HG03108 (cell line): ENCODE measurements around the gene TRIM41.
"Not testable (repeated sequence)": the region's sequence is repeated elsewhere in the genome, so short reads cannot be mapped to it uniquely, and the experiment has no call there.

ENCODE experiments used
- ATAC-seq: cut with Tn5 transposase; IDR thresholded peaks from one replicate; pipeline ENCODE4 v1.9.1; 2021; ENCODE audit warnings: moderate library complexity; ENCODE audit not compliant: unreplicated experiment

Gene TRIM41

GRCh38 chr5:181210148-181210547 is 12.9 kb upstream of the TRIM41 start:
- ATAC-seq = not testable (repeated sequence)

GRCh38 chr5:181210698-181211097 is 12.4 kb upstream of the TRIM41 start:
- ATAC-seq = not testable (repeated sequence)

- ATAC-seq = no peak
Observed at GRCh38 chr5:181211208-181211607, 11.9 kb upstream of the TRIM41 start.

GRCh38 chr5:181212080-181212479 is 11.0 kb upstream of the TRIM41 start:
- ATAC-seq = no peak

- no peak for ATAC-seq
Observed at GRCh38 chr5:181212934-181213333, 10.1 kb upstream of the TRIM41 start.

- not testable (repeated sequence) for ATAC-seq
Observed at GRCh38 chr5:181214249-181214648, 8.8 kb upstream of the TRIM41 start.

GRCh38 chr5:181215997-181216989 is 6.8 kb upstream of the TRIM41 start:
- no peak for ATAC-seq

GRCh38 chr5:181217111-181217802 is 5.8 kb upstream of the TRIM41 start:
- peak; percentile 22 for ATAC-seq

GRCh38 chr5:181217803-181218062 is 5.3 kb upstream of the TRIM41 start:
- ATAC-seq = peak; percentile 26

GRCh38 chr5:181218795-181219124 is 4.3 kb upstream of the TRIM41 start:
- ATAC-seq = no peak

- no peak for ATAC-seq
Observed at GRCh38 chr5:181219262-181220177, 3.6 kb upstream of the TRIM41 start.

GRCh38 chr5:181220178-181220515 is 2.9 kb upstream of the TRIM41 start:
- ATAC-seq = no peak

- no peak for ATAC-seq
Observed at GRCh38 chr5:181221105-181221791, 1.8 kb upstream of the TRIM41 start.

- no peak for ATAC-seq
Observed at GRCh38 chr5:181221792-181222629, 1.1 kb upstream of the TRIM41 start.

GRCh38 chr5:181222630-181223057 is 437 bp upstream of the TRIM41 start:
- ATAC-seq = no peak

- ATAC-seq = no peak
Observed at GRCh38 chr5:181223729-181224389, 778 bp downstream of the TRIM41 start.

- no peak for ATAC-seq
Observed at GRCh38 chr5:181224390-181225229, 1.5 kb downstream of the TRIM41 start.

- no peak for ATAC-seq
Observed at GRCh38 chr5:181229996-181230395, 6.9 kb downstream of the TRIM41 start.
